Prostate gland (tissue), 2 donors: ENCODE measurements around the gene ELP1.

Experiments
- CTCF ChIP-seq, 4 experiments: fragments of 200-600 bp in 2 of 4; fragments of 450-650 bp in 2 of 4; sonication (generic) in 2 of 4; IDR thresholded peaks; 1 replicate in 3 of 4; 2 replicates in 1 of 4; pipeline ENCODE4 v1.5.1; 2016 to 2019; ENCODE audit warnings: antibody characterized with exemption in 4 of 4, mild to moderate bottlenecking in 2 of 4, moderate library complexity in 2 of 4
- POLR2A ChIP-seq: fragments of 450-650 bp; IDR thresholded peaks from one replicate; pipeline ENCODE4 v1.6.1; 2016; ENCODE audit warnings: antibody characterized with exemption, mild to moderate bottlenecking
- POLR2AphosphoS5 ChIP-seq: sonication (generic); formaldehyde crosslinking; IDR thresholded peaks from one replicate; pipeline ENCODE4 v1.6.1; 2017; ENCODE audit warnings: antibody characterized with exemption

- TF ChIP-seq CTCF (IDR thresholded peaks at IDR 0.05) (no peak), POLR2AphosphoS5 (no peak), POLR2A (no peak)
These were observed 59.7 kb downstream of the ELP1 start for GRCh38 chr9:108874058-108874788.
